Measurements from ENCODE around the gene ARF6. TPM values are rescaled to one million over a fixed set of nuclear protein-coding genes. Genes with fewer than 3 reads are reported as not detected.
"Not testable (repeated sequence)": the region's sequence is repeated elsewhere in the genome, so short reads cannot be mapped to it uniquely, and the experiment has no call there.

ARF6 gene
- total RNA-seq, 1 donor from 2014 or later: 165 TPM

DNA sequence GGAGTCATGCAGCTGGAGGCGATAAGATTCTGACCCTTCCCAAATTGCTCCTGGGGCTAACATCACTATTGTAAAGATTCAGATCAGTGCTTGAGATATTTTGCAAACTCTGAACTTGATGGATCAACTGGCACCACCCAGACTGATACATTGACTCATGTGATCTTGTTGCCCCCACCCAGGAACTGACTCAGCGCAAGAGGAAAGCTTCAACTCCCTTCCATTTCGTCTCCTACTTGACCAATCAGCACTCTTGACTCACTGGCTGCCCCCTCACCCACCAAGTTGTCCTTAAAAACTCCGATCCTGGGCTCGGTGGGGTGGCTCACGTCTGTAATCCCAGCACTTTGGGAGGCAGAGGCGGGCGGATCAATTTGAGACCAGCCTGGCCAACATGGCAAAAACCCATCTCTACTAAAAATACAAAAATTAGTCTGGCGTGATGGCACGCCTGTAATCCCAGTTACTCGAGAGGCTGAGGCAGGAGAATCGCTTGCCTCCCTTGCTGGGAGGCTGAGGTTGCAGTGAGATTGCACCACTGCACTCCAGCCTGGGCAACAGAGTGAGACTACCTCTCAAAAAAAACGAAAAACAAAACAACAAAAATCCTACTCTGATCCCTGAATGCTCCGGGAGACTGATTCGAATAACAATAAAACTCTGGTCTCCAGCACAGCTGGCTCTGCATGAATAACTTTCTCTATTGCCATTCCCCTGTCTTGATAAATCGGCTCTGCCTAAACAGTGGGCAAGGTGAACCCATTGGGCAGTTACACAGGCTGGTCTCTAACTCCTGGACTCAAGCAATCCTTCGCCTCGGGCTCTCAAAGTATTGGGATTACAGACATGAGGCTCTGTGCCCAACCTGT lies 9.8 kb upstream of the ARF6 start:
- H3K4me3 Mint-ChIP-seq (ENCODE audit: low read depth): no peak overlapping the region
- intact Hi-C loops (cut with micrococcal nuclease): no loop called here
- peaks cover 28% of the 10 kb centered on the region for H3K4me1 Mint-ChIP-seq (ENCODE audit: low read depth)
- peaks cover 18% of the 10 kb centered on the region for H3K36me3 Mint-ChIP-seq (ENCODE audit: low read depth)
- H3K9me3 Mint-ChIP-seq: no peaks in the 10 kb centered on the region
- H3K27me3 Mint-ChIP-seq (ENCODE audit: low read depth): no peaks in the 10 kb centered on the region
- H3K27ac Mint-ChIP-seq: peak overlapping the region; percentile 7
- DNase-seq (ENCODE audit: low spot score): no peak

DNA sequence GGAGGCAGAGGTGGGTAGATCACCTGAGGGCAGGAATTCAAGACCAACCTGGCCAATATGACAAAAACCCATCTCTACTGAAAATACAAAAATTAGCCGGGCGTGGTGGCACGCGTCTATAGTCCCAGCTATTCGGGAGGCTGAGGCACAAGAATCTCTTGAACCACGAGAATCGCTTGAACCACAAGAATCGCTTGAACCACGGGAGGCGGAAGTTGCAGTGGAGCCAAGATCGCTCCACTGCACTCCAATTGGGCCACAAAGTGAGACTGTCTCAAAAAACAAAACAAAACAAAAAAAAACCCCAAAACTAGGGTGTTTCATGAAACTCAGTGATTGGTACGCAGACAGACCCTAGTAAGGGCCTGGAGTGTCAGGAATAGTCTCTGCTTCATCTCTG lies 6.4 kb upstream of the ARF6 start:
- H3K9me3 Mint-ChIP-seq: no peaks in the 10 kb centered on the region
- no peak for DNase-seq (ENCODE audit: low spot score)
- no peak overlapping the region for H3K27ac Mint-ChIP-seq
- no peak overlapping the region for H3K4me3 Mint-ChIP-seq (ENCODE audit: low read depth)
- intact Hi-C loops (cut with micrococcal nuclease): no loop called here
- peaks cover 12% of the 10 kb centered on the region for H3K4me1 Mint-ChIP-seq (ENCODE audit: low read depth)
- H3K27me3 Mint-ChIP-seq (ENCODE audit: low read depth): no peaks in the 10 kb centered on the region
- peaks cover 22% of the 10 kb centered on the region for H3K36me3 Mint-ChIP-seq (ENCODE audit: low read depth)

DNA sequence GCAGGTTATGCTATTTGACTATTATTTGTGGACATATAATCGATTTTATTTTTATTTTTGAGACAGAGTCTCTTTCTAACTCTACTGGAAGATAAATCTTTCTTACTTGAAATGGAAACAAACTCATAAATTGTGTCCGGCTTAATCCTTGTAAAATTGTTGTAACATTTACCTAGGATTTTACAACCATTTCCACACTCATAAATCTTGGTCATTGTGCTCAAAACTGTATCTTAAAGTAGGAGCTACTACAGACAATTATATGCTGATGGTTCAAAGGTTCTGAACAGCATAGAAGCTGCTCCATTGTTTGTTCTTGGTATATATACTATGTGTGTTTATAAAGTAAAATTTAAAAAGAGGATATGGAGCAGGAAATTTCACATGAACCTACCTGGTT lies 4.6 kb upstream of the ARF6 start:
- DNase-seq (ENCODE audit: low spot score): no peak
- Mint-ChIP-seq H3K27ac (no peak overlapping the region), H3K27me3 (ENCODE audit: low read depth) (no peaks in the 10 kb centered on the region), H3K4me3 (ENCODE audit: low read depth) (no peak overlapping the region), H3K9me3 (no peaks in the 10 kb centered on the region), H3K4me1 (ENCODE audit: low read depth) (peaks cover 13% of the 10 kb centered on the region), H3K36me3 (ENCODE audit: low read depth) (peaks cover 27% of the 10 kb centered on the region)
- intact Hi-C loops (cut with micrococcal nuclease): no loop called here

DNA sequence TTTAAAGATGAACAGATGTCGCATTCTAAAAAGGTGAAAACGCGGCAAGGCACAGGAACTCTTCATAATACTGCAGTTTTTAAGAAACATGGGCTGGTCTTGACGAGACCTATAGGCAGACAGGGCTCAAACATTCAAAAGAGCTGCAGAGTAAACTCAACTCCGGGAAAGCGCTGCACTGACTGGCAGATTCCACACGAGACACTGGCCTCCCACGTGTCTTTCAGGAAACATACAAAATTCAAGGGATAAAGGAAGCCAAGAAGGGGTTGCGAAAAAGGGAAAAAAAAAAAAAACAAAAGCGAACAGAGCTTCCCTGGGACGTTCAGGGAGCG lies 614 bp upstream of the ARF6 start:
- H3K27me3 Mint-ChIP-seq (ENCODE audit: low read depth): no peaks in the 10 kb centered on the region
- intact Hi-C loops (cut with micrococcal nuclease): loop anchor here (1.0 to 2.0 kb wide), 4 partner anchors 30 to 429 kb away; partner anchors contain the start of gene SOS2
- H3K4me3 Mint-ChIP-seq (ENCODE audit: low read depth): peak overlapping the region; percentile 99
- H3K27ac Mint-ChIP-seq: peak overlapping the region; percentile 99
- peak; percentile 52 for DNase-seq (ENCODE audit: low spot score)
- peaks cover 25% of the 10 kb centered on the region for H3K4me1 Mint-ChIP-seq (ENCODE audit: low read depth)
- H3K36me3 Mint-ChIP-seq (ENCODE audit: low read depth): peaks cover 56% of the 10 kb centered on the region
- H3K9me3 Mint-ChIP-seq: no peaks in the 10 kb centered on the region

DNA sequence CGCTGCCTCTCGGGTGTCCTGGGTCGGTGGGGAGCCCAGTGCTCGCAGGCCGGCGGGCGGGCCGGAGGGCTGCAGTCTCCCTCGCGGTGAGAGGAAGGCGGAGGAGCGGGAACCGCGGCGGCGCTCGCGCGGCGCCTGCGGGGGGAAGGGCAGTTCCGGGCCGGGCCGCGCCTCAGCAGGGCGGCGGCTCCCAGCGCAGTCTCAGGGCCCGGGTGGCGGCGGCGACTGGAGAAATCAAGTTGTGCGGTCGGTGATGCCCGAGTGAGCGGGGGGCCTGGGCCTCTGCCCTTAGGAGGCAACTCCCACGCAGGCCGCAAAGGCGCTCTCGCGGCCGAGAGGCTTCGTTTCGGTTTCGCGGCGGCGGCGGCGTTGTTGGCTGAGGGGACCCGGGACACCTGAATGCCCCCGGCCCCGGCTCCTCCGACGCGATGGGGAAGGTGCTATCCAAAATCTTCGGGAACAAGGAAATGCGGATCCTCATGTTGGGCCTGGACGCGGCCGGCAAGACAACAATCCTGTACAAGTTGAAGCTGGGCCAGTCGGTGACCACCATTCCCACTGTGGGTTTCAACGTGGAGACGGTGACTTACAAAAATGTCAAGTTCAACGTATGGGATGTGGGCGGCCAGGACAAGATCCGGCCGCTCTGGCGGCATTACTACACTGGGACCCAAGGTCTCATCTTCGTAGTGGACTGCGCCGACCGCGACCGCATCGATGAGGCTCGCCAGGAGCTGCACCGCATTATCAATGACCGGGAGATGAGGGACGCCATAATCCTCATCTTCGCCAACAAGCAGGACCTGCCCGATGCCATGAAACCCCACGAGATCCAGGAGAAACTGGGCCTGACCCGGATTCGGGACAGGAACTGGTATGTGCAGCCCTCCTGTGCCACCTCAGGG lies 679 bp downstream of the ARF6 start:
- H3K4me3 Mint-ChIP-seq (ENCODE audit: low read depth): peak overlapping the region; percentile 99
- H3K9me3 Mint-ChIP-seq: no peaks in the 10 kb centered on the region
- peaks cover 66% of the 10 kb centered on the region for H3K36me3 Mint-ChIP-seq (ENCODE audit: low read depth)
- intact Hi-C loops (cut with micrococcal nuclease): loop anchor here (1.0 to 2.0 kb wide), 7 partner anchors 25 to 627 kb away; no protein-coding TSS in a partner anchor
- DNase-seq (ENCODE audit: low spot score): peak; percentile 77
- H3K4me1 Mint-ChIP-seq (ENCODE audit: low read depth): peaks cover 33% of the 10 kb centered on the region
- no peaks in the 10 kb centered on the region for H3K27me3 Mint-ChIP-seq (ENCODE audit: low read depth)
- H3K27ac Mint-ChIP-seq: peak overlapping the region; percentile 99

DNA sequence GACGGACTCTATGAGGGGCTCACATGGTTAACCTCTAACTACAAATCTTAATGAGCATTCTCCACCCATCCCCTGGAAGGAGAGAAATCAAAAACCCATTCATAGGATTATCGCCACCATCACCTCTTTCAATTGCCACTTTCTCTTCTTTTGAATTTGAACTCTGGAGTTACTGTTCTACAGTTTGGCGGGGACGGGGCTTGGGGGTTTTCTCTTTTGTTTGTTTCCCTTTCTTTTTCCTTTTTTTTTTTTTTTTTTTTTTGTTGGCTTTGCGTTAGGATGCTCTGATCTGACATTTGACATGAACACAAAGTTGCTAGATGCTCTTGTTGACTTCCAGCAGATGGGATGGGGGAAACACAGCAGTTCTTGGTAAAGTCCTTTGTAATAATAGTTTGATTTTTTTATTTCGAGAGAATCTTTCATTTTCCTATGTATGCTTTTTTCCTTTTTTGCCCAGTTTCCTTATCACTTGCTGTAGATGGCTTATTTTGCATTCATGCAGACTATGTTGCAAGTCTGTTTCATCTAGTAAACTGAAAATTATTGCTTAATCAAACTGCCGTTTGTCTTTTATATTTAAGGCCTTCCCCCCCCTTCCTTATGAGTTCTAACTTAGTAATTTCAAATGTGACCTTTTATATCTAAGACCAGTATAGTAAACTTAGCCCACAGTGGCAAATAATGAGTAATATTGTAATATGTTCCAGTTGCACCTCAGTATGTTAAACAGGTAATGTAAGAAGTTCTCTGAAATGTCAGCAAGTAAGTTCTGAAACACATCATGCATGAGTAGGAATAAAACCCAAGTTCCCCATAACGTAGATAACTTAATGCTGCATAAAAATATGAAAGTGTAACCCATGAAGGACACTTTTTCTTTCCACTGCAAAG lies 1.6 kb downstream of the ARF6 start:
- peaks cover 37% of the 10 kb centered on the region for H3K4me1 Mint-ChIP-seq (ENCODE audit: low read depth)
- intact Hi-C loops (cut with micrococcal nuclease): loop anchor here (1.0 to 5.0 kb wide), 4 partner anchors 105 to 626 kb away; partner anchors contain the start of genes MGAT2 and RPL36AL
- H3K9me3 Mint-ChIP-seq; DNase-seq (ENCODE audit: low spot score); H3K27me3 Mint-ChIP-seq (ENCODE audit: low read depth): not testable (repeated sequence)
- H3K27ac Mint-ChIP-seq: peak overlapping the region; percentile 99
- peak overlapping the region; percentile 99 for H3K4me3 Mint-ChIP-seq (ENCODE audit: low read depth)
- peaks cover 71% of the 10 kb centered on the region for H3K36me3 Mint-ChIP-seq (ENCODE audit: low read depth)

DNA sequence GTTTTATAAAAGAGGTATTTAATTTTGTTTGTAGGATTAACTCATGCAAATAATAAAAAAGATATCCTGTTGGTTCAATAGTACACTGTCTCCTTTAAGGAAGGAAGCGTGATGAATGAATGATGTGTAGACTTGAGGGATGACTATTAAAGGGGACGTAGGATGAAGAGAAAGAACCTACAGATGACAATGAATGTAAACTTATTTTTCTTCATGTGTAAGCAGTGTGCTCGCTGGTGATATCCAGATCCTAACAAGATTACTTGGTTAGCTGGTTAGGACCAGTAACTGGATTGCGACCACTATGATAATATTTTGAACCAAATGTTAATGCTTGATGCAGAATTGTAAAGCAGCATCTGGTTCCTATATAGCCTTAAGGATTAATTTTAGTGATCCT lies 2.6 kb downstream of the ARF6 start:
- Mint-ChIP-seq H3K9me3 (no peaks in the 10 kb centered on the region), H3K4me1 (ENCODE audit: low read depth) (peaks cover 41% of the 10 kb centered on the region), H3K4me3 (ENCODE audit: low read depth) (peak overlapping the region; percentile 99), H3K27me3 (ENCODE audit: low read depth) (no peaks in the 10 kb centered on the region), H3K36me3 (ENCODE audit: low read depth) (peaks cover 76% of the 10 kb centered on the region), H3K27ac (peak overlapping the region; percentile 99)
- no peak for DNase-seq (ENCODE audit: low spot score)
- intact Hi-C loops (cut with micrococcal nuclease): loop anchor here (2.0 to 5.0 kb wide), 2 partner anchors 273 to 625 kb away; partner anchors contain the start of genes MGAT2 and RPL36AL

DNA sequence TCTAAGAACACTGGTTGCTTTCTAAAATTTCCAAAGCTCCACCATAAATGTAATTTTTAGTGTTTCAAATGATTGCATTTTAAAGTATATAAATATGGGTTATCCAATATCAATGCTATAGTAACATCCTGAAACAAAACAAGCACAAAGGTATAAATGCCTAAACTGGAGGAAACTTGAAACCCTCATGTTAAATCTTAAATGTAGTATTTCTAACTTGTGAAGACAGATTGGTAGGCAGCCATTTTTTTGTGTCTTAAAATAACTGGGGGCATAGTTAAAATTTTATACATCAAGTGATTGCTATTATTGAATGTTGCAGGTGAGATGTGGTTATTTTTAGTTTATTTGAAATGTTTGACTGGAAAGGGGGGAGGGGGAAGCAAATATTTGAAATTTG lies 3.4 kb downstream of the ARF6 start:
- intact Hi-C loops (cut with micrococcal nuclease): loop anchor here (5.0 kb wide), 1 partner anchor 274 kb away; the partner anchor contains the start of genes MGAT2 and RPL36AL
- H3K4me1 Mint-ChIP-seq (ENCODE audit: low read depth): peaks cover 41% of the 10 kb centered on the region
- not testable (repeated sequence) for DNase-seq (ENCODE audit: low spot score); H3K27me3 Mint-ChIP-seq (ENCODE audit: low read depth); H3K9me3 Mint-ChIP-seq
- peak overlapping the region; percentile 99 for H3K27ac Mint-ChIP-seq
- H3K4me3 Mint-ChIP-seq (ENCODE audit: low read depth): peak overlapping the region; percentile 99
- peaks cover 70% of the 10 kb centered on the region for H3K36me3 Mint-ChIP-seq (ENCODE audit: low read depth)

DNA sequence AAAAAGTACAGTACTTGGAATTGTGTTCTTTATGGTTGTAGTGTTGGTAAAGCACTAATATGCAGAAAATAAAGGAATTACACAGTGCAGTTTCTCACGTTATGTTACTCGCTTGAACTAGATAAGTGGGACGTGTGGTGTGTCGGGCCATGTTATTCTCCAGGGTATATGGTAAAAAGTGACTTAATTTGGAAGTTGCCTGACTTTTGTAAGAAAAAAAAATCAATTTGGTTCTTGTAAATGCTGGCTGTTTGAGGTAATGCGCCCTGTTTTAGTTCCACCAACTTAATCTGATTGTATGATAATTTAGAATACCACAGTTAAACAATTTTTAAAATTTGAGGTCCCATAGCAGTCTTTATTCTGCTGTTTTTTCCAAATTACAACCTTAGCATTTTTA lies 4.1 kb downstream of the ARF6 start:
- intact Hi-C loops (cut with micrococcal nuclease): loop anchor here (5.0 kb wide), 1 partner anchor 275 kb away; the partner anchor contains the start of genes MGAT2 and RPL36AL
- DNase-seq (ENCODE audit: low spot score): no peak
- Mint-ChIP-seq H3K27ac (peak overlapping the region; percentile 99), H3K4me3 (ENCODE audit: low read depth) (peak overlapping the region; percentile 99), H3K9me3 (no peaks in the 10 kb centered on the region), H3K27me3 (ENCODE audit: low read depth) (no peaks in the 10 kb centered on the region), H3K36me3 (ENCODE audit: low read depth) (peaks cover 64% of the 10 kb centered on the region), H3K4me1 (ENCODE audit: low read depth) (peaks cover 36% of the 10 kb centered on the region)

DNA sequence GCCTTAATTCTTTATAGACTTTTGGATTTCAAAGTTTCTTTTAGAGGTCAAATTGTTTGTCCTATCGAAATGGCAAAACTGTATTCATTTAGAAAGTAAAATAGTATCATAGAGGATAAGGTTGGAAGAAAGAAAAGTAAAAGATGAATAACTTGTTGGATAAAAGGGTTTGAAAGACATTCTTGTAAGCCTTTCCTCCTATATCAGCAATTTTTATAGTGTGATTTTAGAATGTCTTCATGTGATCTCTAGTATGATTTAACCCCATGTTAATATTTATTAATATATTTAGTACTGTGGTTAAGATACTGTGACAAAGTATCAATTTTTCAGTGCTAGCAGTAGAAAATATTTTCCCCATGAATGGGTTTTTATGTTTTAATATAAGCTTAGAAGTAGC lies 4.5 kb downstream of the ARF6 start:
- peak overlapping the region; percentile 99 for H3K27ac Mint-ChIP-seq
- H3K27me3 Mint-ChIP-seq (ENCODE audit: low read depth): no peaks in the 10 kb centered on the region
- peaks cover 35% of the 10 kb centered on the region for H3K4me1 Mint-ChIP-seq (ENCODE audit: low read depth)
- peaks cover 64% of the 10 kb centered on the region for H3K36me3 Mint-ChIP-seq (ENCODE audit: low read depth)
- H3K4me3 Mint-ChIP-seq (ENCODE audit: low read depth): peak overlapping the region; percentile 99
- intact Hi-C loops (cut with micrococcal nuclease): loop anchor here (5.0 kb wide), 1 partner anchor 275 kb away; the partner anchor contains the start of genes MGAT2 and RPL36AL
- no peak for DNase-seq (ENCODE audit: low spot score)
- H3K9me3 Mint-ChIP-seq: no peaks in the 10 kb centered on the region

DNA sequence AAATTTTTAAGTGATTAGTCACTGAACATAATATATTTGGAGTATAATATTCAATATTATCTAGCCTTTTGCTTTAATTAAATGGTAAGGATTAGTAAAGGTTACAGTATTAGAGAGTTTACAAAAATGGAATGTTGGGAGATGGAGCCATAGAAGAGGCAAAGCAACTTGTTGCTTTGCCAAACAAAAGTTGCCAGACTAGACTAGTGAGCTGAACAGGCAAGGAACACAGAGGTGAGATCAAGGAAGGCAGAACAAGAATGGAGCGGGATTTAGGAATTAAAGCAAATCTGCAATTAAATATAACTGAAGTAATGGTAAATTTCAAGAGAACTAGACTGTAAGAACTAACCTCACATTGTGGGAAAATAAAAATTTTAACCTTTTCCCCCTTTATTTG lies 5.1 kb downstream of the ARF6 start:
- peaks cover 36% of the 10 kb centered on the region for H3K4me1 Mint-ChIP-seq (ENCODE audit: low read depth)
- DNase-seq (ENCODE audit: low spot score): no peak

More for the DNA sequence above, 5.1 kb downstream of the ARF6 start:
- H3K4me3 Mint-ChIP-seq (ENCODE audit: low read depth): peak overlapping the region; percentile 80
- intact Hi-C loops (cut with micrococcal nuclease): loop anchor here (5.0 kb wide), 1 partner anchor 276 kb away; the partner anchor contains the start of genes MGAT2 and RPL36AL
- peak overlapping the region; percentile 87 for H3K27ac Mint-ChIP-seq
- H3K9me3 Mint-ChIP-seq: no peaks in the 10 kb centered on the region
- no peaks in the 10 kb centered on the region for H3K27me3 Mint-ChIP-seq (ENCODE audit: low read depth)
- peaks cover 66% of the 10 kb centered on the region for H3K36me3 Mint-ChIP-seq (ENCODE audit: low read depth)

Data from activated T-helper 2 cell treated with anti-CD3 and anti-CD28 coated beads, Interferon-gamma antibody, Interleukin-2, Interleukin-4, amounts not matched to agents 10 μg/mL and 5 μg/mL and 100 μg/mL, durations not matched to agents 14 hours and 24 hours and 36 hours (primary cell).